A549 treated with AZD2906 at 1 μM for 4 hours (cell line): ENCODE results near the gene SEC16A. TPM values are rescaled to one million over a fixed set of nuclear protein-coding genes. Genes with fewer than 3 reads are reported as not detected.

Experiments used
- total RNA-seq: library from RNA; stranded (reverse); fragments of 200-300 nt; extraction: Qiagen RNA extraction; gene quantifications from 5 replicates; pipeline ENCODE4 v1.2.3, GENCODE V29; 2022

The SEC16A gene
- 53.0 to 62.2 TPM (median 56.8 TPM) in 5 replicates for total RNA-seq

GRCh38 chr9:136482793-136483588, at the start of gene SEC16A:
Gene SEC16A, minus strand, starts transcription at chr9:136483040. Its CDS starts 5,425 bp downstream, at chr9:136477615.

GRCh38 chr9:136439481-136440408, 43.1 kb downstream of the SEC16A start, which contains the start of gene INPP5E:
Gene INPP5E, minus strand, starts transcription at chr9:136439845. Its CDS starts 426 bp downstream, at chr9:136439419.

GRCh38 chr9:136410500-136411287, 72.1 kb downstream of the SEC16A start, which contains the start of the genes ENTR1 and PMPCA:
Gene ENTR1, minus strand, starts transcription at chr9:136410614. Its CDS starts 217 bp downstream, at chr9:136410397.
Gene PMPCA, plus strand, starts transcription at chr9:136410658. Its CDS starts 11 bp downstream, at chr9:136410669.

DNA sequence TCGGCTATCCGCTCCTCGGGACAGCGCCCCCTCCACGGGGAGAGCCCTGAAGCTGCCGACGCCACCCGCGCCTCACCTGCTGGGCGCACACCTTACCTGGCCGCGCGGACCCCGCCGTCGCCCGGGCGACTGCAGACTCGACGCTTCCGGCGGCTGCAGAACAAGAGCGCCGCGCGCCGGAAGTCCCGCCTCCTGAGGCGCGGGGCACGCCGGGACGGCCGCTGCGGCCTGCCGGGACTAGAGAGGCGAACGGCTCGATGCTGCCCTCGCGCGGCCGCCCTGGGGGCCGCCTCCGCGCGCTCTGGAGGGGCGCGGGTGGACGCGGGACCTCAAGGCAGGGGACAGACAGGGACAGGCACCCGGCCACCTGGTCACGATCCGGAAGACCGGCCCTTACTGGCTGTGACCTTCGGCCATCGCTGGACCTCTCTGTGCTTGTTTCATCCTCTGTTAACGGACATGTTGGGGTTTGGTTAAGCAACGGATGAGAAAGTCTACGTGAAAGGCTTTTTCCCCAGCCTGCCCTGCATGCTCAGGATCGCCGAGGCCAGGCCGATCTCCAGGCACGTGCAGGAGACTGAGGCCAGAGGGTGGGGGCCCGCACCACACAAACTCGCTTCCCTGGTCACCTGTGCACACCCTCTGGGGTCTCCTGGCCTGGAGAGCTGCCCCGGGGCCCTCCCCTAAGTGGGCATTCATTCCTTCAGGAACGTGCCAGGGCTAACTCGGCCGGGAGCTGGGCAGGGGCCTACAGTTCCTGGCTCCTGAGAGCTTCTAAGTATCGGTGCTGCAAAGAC, 82.6 kb downstream of the SEC16A start, which contains the start of gene SNAPC4:
SNAPC4 (minus strand) TSS at position 133 of the 797 bp plus-strand sequence. CDS start 1,742 bp downstream, outside the sequence.

Other genes with a start within 250 kb of the SEC16A start
- 23.2 to 26.8 TPM (median 25.2 TPM) in 5 replicates for gene QSOX2, start 237.2 kb downstream of the SEC16A start, total RNA-seq
- gene CCDC187, start 178.9 kb downstream of the SEC16A start, total RNA-seq: 0.01 to 0.03 TPM (median 0.03 TPM) in 3 of 5 replicates, not detected in the others
- 9.6 to 16.0 TPM (median 14.4 TPM) in 5 replicates for gene GPSM1, start 155.5 kb downstream of the SEC16A start, total RNA-seq
- gene DNLZ, start 119.3 kb downstream of the SEC16A start, total RNA-seq: 22.3 to 40.6 TPM (median 37.1 TPM) in 5 replicates
- gene CARD9, start 109.4 kb downstream of the SEC16A start, total RNA-seq: 0.45 to 2.1 TPM (median 1.1 TPM) in 5 replicates
- 10.4 to 12.4 TPM (median 11.7 TPM) in 5 replicates for gene SNAPC4, start 82.9 kb downstream of the SEC16A start, total RNA-seq
- gene ENTR1, start 72.4 kb downstream of the SEC16A start, total RNA-seq: 58.8 to 68.5 TPM (median 67.1 TPM) in 5 replicates
- gene PMPCA, start 72.4 kb downstream of the SEC16A start, total RNA-seq: 76.9 to 119 TPM (median 80.6 TPM) in 5 replicates
- gene INPP5E, start 43.2 kb downstream of the SEC16A start, total RNA-seq: 13.7 to 23.1 TPM (median 20.4 TPM) in 5 replicates
- gene NOTCH1, start 63.0 kb upstream of the SEC16A start, total RNA-seq: 9.4 to 12.4 TPM (median 11.2 TPM) in 5 replicates
- gene EGFL7, start 179.9 kb upstream of the SEC16A start, total RNA-seq: 38.6 to 58.2 TPM (median 57.2 TPM) in 5 replicates
- 71.0 to 109 TPM (median 106 TPM) in 5 replicates for gene AGPAT2, start 204.4 kb upstream of the SEC16A start, total RNA-seq
- gene DIPK1B, start 229.5 kb upstream of the SEC16A start, total RNA-seq: 6.1 to 9.8 TPM (median 9.3 TPM) in 5 replicates